ENCODE data around the gene DSCAML1.

DSCAML1 gene

GRCh38 chr11:117643606-117644300 lies 153.3 kb downstream of the DSCAML1 start:
- in situ Hi-C loops (cut with MboI; ENCODE audit: low sequenced_read_pairs): no loop called here

- in situ Hi-C loops (cut with MboI; ENCODE audit: low sequenced_read_pairs): no loop called here
Observed at GRCh38 chr11:117642835-117643234, 154.2 kb downstream of the DSCAML1 start.

GRCh38 chr11:117642396-117642795 lies 154.6 kb downstream of the DSCAML1 start:
- in situ Hi-C loops (cut with MboI; ENCODE audit: low sequenced_read_pairs): no loop called here

- in situ Hi-C loops (cut with MboI; ENCODE audit: low sequenced_read_pairs): no loop called here
Observed at GRCh38 chr11:117641008-117641915, 155.8 kb downstream of the DSCAML1 start.

GRCh38 chr11:117640041-117640440 lies 157.0 kb downstream of the DSCAML1 start:
- in situ Hi-C loops (cut with MboI; ENCODE audit: low sequenced_read_pairs): no loop called here

- in situ Hi-C loops (cut with MboI; ENCODE audit: low sequenced_read_pairs): no loop called here
Observed at GRCh38 chr11:117639601-117640000, 157.4 kb downstream of the DSCAML1 start.

- in situ Hi-C loops (cut with MboI; ENCODE audit: low sequenced_read_pairs): no loop called here
Observed at GRCh38 chr11:117638911-117639543, 158.0 kb downstream of the DSCAML1 start.

GRCh38 chr11:117634756-117635603 lies 162.0 kb downstream of the DSCAML1 start:
- in situ Hi-C loops (cut with MboI; ENCODE audit: low sequenced_read_pairs): no loop called here

GRCh38 chr11:117633976-117634755 lies 162.8 kb downstream of the DSCAML1 start:
- in situ Hi-C loops (cut with MboI; ENCODE audit: low sequenced_read_pairs): no loop called here

GRCh38 chr11:117633186-117633754 lies 163.7 kb downstream of the DSCAML1 start:
- in situ Hi-C loops (cut with MboI; ENCODE audit: low sequenced_read_pairs): no loop called here

GRCh38 chr11:117632306-117632705 lies 164.7 kb downstream of the DSCAML1 start:
- in situ Hi-C loops (cut with MboI; ENCODE audit: low sequenced_read_pairs): no loop called here

- in situ Hi-C loops (cut with MboI; ENCODE audit: low sequenced_read_pairs): no loop called here
Observed at GRCh38 chr11:117631336-117632140, 165.5 kb downstream of the DSCAML1 start.

GRCh38 chr11:117629891-117630538 lies 167.0 kb downstream of the DSCAML1 start:
- in situ Hi-C loops (cut with MboI; ENCODE audit: low sequenced_read_pairs): no loop called here

GRCh38 chr11:117629146-117629545 lies 167.9 kb downstream of the DSCAML1 start:
- in situ Hi-C loops (cut with MboI; ENCODE audit: low sequenced_read_pairs): no loop called here

GRCh38 chr11:117627259-117627658 lies 169.8 kb downstream of the DSCAML1 start:
- in situ Hi-C loops (cut with MboI; ENCODE audit: low sequenced_read_pairs): no loop called here

- in situ Hi-C loops (cut with MboI; ENCODE audit: low sequenced_read_pairs): no loop called here
Observed at GRCh38 chr11:117626576-117626975, 170.4 kb downstream of the DSCAML1 start.

- in situ Hi-C loops (cut with MboI; ENCODE audit: low sequenced_read_pairs): no loop called here
Observed at GRCh38 chr11:117625237-117625636, 171.8 kb downstream of the DSCAML1 start.

- in situ Hi-C loops (cut with MboI; ENCODE audit: low sequenced_read_pairs): no loop called here
Observed at GRCh38 chr11:117623831-117624271, 173.2 kb downstream of the DSCAML1 start.

Data from hTERT RPE-1 (cell line).